Liver (tissue), 9 donors: ENCODE data around the gene UBE2D2. TPM values are rescaled to one million over a fixed set of nuclear protein-coding genes. Genes with fewer than 3 reads are reported as not detected.

Source experiments
- DNase-seq: peaks from one replicate; pipeline ENCODE4 v3.0.0-alpha.2; 2017; ENCODE audit warnings: low spot score
- H3K27ac ChIP-seq, 2 donors: one replicate each; pipeline ENCODE4 v1.7.0; 2013; ENCODE audit warnings: inconsistent platforms in 2 of 2, low read length in 2 of 2, control low read depth in 1 of 2, low read depth in 1 of 2, mild to moderate bottlenecking in 1 of 2
- H3K27me3 ChIP-seq, 4 donors: one replicate each; pipeline versions ENCODE4 v1.6.1 to v1.7.0; 2013; ENCODE audit warnings: low read length in 3 of 4, inconsistent platforms in 1 of 4, mild to moderate bottlenecking in 1 of 4, moderate library complexity in 1 of 4; ENCODE audit not compliant: control insufficient read depth in 4 of 4, insufficient read depth in 4 of 4
- H3K36me3 ChIP-seq, 4 donors: one replicate each; pipeline versions ENCODE4 v1.6.1 to v1.7.0; 2013; ENCODE audit warnings: low read length in 3 of 4, mild to moderate bottlenecking in 3 of 4, low read depth in 1 of 4, moderate library complexity in 1 of 4; ENCODE audit not compliant: control insufficient read depth in 4 of 4, insufficient read depth in 3 of 4
- H3K4me1 ChIP-seq, 4 donors: one replicate each; pipeline versions ENCODE4 v1.6.1 to v1.7.0; 2013; ENCODE audit warnings: low read length in 3 of 4, mild to moderate bottlenecking in 3 of 4, moderate library complexity in 1 of 4; ENCODE audit not compliant: control insufficient read depth in 4 of 4, insufficient read depth in 4 of 4
- H3K4me3 ChIP-seq, 3 donors: one replicate each; pipeline versions ENCODE4 v1.6.1 to v1.7.0; 2013; ENCODE audit warnings: low read length in 3 of 3, control low read depth in 1 of 3, low read depth in 1 of 3, mild to moderate bottlenecking in 1 of 3
- H3K9ac ChIP-seq, 2 donors: one replicate each; pipeline ENCODE4 v1.7.0; 2013; ENCODE audit warnings: low read length in 2 of 2, mild to moderate bottlenecking in 2 of 2, moderate library complexity in 2 of 2, control low read depth in 1 of 2, low read depth in 1 of 2
- H3K9me3 ChIP-seq, 4 donors: one replicate each; pipeline versions ENCODE4 v1.6.1 to v1.7.0; 2013; ENCODE audit warnings: low read length in 3 of 4; ENCODE audit not compliant: control insufficient read depth in 4 of 4
- EGR1 ChIP-seq, 2 donors: IDR thresholded peaks; 2 replicates each; pipeline ENCODE4 v1.6.1; 2016 to 2018; ENCODE audit warnings: antibody characterized with exemption in 2 of 2, low read depth in 2 of 2
- FOXA1 ChIP-seq: IDR thresholded peaks from 2 replicates; pipeline ENCODE4 v1.6.1; 2016; ENCODE audit warnings: antibody characterized with exemption
- FOXA2 ChIP-seq: IDR thresholded peaks from 2 replicates; pipeline ENCODE4 v1.6.1; 2016; ENCODE audit warnings: antibody characterized with exemption
- GABPA ChIP-seq, 2 donors: IDR thresholded peaks in 1 of 2; conservative IDR thresholded peaks in 1 of 2; 2 replicates each; pipeline ENCODE4 v1.6.1; 2016; ENCODE audit warnings: antibody characterized with exemption in 2 of 2, mild to moderate bottlenecking in 1 of 2, moderate library complexity in 1 of 2
- HNF4A ChIP-seq, 2 donors: conservative IDR thresholded peaks; 2 replicates each; pipeline ENCODE4 v1.6.1; 2016; ENCODE audit warnings: antibody characterized with exemption in 2 of 2, mild to moderate bottlenecking in 2 of 2
- HNF4G ChIP-seq: IDR thresholded peaks from 2 replicates; pipeline ENCODE4 v1.6.1; 2016; ENCODE audit warnings: antibody characterized with exemption
- JUND ChIP-seq, 2 donors: IDR thresholded peaks; 2 replicates each; pipeline ENCODE4 v1.6.1; 2016; ENCODE audit warnings: antibody characterized with exemption in 2 of 2
- NR2F2 ChIP-seq: IDR thresholded peaks from 2 replicates; pipeline ENCODE4 v1.6.1; 2016; ENCODE audit warnings: antibody characterized with exemption
- RAD21 ChIP-seq, 2 donors: IDR thresholded peaks; 2 replicates each; pipeline ENCODE4 v1.6.1; 2016; ENCODE audit warnings: antibody characterized with exemption in 2 of 2, mild to moderate bottlenecking in 2 of 2
- RXRA ChIP-seq, 2 donors: IDR thresholded peaks; 2 replicates each; pipeline ENCODE4 v1.6.1; 2017 to 2018; ENCODE audit warnings: antibody characterized with exemption in 2 of 2, mild to moderate bottlenecking in 1 of 2
- SP1 ChIP-seq: IDR thresholded peaks from 2 replicates; pipeline ENCODE4 v1.6.1; 2018; ENCODE audit warnings: antibody characterized with exemption, mild to moderate bottlenecking
- TAF1 ChIP-seq: conservative IDR thresholded peaks from 2 replicates; pipeline ENCODE4 v1.6.1; 2016; ENCODE audit warnings: antibody characterized with exemption, mild to moderate bottlenecking
- YY1 ChIP-seq: IDR thresholded peaks from 2 replicates; pipeline ENCODE4 v1.6.1; 2016; ENCODE audit warnings: antibody characterized with exemption, mild to moderate bottlenecking
- WGBS: extraction: QIAGEN DNeasy Blood & Tissue Kit; methylation state at CpG from one replicate; pipeline ENCODE4 v1.1.7; 2013; 5-methylcytosine and 5-hydroxymethylcytosine counted together
- polyA plus RNA-seq, 2 donors: library from polyadenylated mRNA; stranded (reverse) in 1 of 2; unstranded in 1 of 2; fragments of 200-250 nt in 1 of 2; fragments of >200 nt in 1 of 2; fragmentation: Nextera tagmentation in 1 of 2; extraction: Ambion mirVana in 1 of 2; gene quantifications; one replicate each; pipeline versions ENCODE4 v1.2.1 to v1.2.3, GENCODE V29; 2013 to 2015
- total RNA-seq, 2 donors: library from RNA; depleted of rRNA; stranded (reverse); fragments of >200 nt; gene quantifications; one replicate each; pipeline ENCODE4 v1.2.3, GENCODE V29; 2014
- TF ChIP-seq, protein P1 (sequence below): IDR thresholded peaks from 2 replicates; pipeline ENCODE4 v1.6.1; 2016; ENCODE audit warnings: antibody characterized with exemption
- TF ChIP-seq, protein P2 (sequence below): IDR thresholded peaks from 2 replicates; pipeline ENCODE4 v1.6.1; 2016; ENCODE audit warnings: antibody characterized with exemption, mild to moderate bottlenecking
- TF ChIP-seq, protein P3 (sequence below): IDR thresholded peaks from 2 replicates; pipeline ENCODE4 v1.6.1; 2016; ENCODE audit warnings: antibody characterized with exemption
- TF ChIP-seq, protein P4 (sequence below): fragments of 150-350 bp; IDR thresholded peaks from 2 replicates; pipeline ENCODE4 v1.5.1; 2017; ENCODE audit warnings: improper control_type of control experiment, low read depth, low read length; ENCODE audit not compliant: missing input control
- TF ChIP-seq, protein P5 (sequence below): IDR thresholded peaks from 2 replicates; pipeline ENCODE4 v1.6.1; 2016; ENCODE audit warnings: antibody characterized with exemption
- donor health status: healthy.
- donor health status: healthy.
- donor health status: healthy.
- donor health status: healthy.
- donor health status: healthy.

UBE2D2 gene
- total and polyA plus RNA-seq, 4 donors, result 17.0 to 53.6 (median 41.4) TPM

DNA sequence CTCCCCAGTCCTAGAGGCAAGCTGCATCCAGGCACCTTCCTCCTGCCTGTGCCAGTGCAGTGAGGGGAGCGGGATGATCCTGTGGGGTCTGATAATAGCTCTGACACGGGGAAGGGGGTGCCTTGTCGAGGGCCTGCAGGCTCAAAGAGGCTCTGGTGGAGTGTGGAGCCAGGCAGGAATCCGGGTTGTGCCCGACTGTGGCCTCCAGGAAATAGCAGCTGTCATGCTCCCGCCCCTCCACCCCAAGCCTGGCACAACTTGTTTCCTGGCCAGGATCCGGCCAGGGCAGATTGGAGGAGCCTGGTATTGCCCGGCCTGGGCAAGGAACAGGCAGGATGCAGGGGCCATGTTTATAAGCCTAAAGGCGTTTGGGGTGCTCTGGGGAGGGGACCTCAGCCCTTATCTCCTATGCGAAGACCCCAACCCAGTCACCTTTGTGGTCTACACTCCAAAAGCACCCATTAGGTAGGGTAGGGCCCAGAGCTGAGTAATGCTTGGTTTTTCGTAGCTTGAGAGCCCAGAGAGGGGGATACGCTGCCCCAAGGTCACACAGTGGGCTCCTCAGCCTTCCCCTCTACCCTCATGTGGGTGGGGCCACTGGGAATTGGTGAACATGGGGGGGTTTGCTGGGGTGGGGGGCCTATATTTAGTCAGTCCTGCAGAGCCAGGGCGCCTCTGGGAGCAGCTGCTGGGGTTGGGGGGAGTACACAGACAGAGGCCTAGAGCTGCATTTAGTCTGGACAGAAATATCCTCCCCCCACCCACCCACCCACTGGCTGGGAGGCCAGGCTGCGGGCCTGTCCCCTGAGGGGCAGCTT lies 99.2 kb downstream of the UBE2D2 start:
- Histone ChIP-seq H3K9ac (no peak overlapping the region), H3K9me3 (no peaks in the 10 kb centered on the region), H3K27ac (peak overlapping the region; percentile 75 to 77), H3K27me3 (no peaks in the 10 kb centered on the region), H3K4me3 (no peak overlapping the region), H3K36me3 (no peaks in the 10 kb centered on the region), H3K4me1 (peaks cover 76 to 95% (median 87%) of the 10 kb centered on the region in 4 donors)
- WGBS, result 37% methylated on average over 14 of the region's 14 CpGs
- DNase-seq, result no peak
- TF ChIP-seq FOXA2, result no peak
- TF ChIP-seq, protein P1, sequence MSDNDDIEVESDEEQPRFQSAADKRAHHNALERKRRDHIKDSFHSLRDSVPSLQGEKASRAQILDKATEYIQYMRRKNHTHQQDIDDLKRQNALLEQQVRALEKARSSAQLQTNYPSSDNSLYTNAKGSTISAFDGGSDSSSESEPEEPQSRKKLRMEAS, result peak; percentile 60
- no peak for TF ChIP-seq TAF1
- no peak for TF ChIP-seq JUND (IDR thresholded peaks at IDR 0.05)
- TF ChIP-seq, protein P2, sequence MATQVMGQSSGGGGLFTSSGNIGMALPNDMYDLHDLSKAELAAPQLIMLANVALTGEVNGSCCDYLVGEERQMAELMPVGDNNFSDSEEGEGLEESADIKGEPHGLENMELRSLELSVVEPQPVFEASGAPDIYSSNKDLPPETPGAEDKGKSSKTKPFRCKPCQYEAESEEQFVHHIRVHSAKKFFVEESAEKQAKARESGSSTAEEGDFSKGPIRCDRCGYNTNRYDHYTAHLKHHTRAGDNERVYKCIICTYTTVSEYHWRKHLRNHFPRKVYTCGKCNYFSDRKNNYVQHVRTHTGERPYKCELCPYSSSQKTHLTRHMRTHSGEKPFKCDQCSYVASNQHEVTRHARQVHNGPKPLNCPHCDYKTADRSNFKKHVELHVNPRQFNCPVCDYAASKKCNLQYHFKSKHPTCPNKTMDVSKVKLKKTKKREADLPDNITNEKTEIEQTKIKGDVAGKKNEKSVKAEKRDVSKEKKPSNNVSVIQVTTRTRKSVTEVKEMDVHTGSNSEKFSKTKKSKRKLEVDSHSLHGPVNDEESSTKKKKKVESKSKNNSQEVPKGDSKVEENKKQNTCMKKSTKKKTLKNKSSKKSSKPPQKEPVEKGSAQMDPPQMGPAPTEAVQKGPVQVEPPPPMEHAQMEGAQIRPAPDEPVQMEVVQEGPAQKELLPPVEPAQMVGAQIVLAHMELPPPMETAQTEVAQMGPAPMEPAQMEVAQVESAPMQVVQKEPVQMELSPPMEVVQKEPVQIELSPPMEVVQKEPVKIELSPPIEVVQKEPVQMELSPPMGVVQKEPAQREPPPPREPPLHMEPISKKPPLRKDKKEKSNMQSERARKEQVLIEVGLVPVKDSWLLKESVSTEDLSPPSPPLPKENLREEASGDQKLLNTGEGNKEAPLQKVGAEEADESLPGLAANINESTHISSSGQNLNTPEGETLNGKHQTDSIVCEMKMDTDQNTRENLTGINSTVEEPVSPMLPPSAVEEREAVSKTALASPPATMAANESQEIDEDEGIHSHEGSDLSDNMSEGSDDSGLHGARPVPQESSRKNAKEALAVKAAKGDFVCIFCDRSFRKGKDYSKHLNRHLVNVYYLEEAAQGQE, result no peak
- no peak for TF ChIP-seq HNF4G
- TF ChIP-seq RXRA (IDR thresholded peaks at IDR 0.05), result peak; percentile 40 to 73
- peak in 1 of 2 donors; percentile 53 for TF ChIP-seq GABPA (IDR thresholded peaks at IDR 0.05 in 1 of 2, conservative IDR thresholded peaks at IDR 0.05 in 1 of 2)
- TF ChIP-seq, protein P3, sequence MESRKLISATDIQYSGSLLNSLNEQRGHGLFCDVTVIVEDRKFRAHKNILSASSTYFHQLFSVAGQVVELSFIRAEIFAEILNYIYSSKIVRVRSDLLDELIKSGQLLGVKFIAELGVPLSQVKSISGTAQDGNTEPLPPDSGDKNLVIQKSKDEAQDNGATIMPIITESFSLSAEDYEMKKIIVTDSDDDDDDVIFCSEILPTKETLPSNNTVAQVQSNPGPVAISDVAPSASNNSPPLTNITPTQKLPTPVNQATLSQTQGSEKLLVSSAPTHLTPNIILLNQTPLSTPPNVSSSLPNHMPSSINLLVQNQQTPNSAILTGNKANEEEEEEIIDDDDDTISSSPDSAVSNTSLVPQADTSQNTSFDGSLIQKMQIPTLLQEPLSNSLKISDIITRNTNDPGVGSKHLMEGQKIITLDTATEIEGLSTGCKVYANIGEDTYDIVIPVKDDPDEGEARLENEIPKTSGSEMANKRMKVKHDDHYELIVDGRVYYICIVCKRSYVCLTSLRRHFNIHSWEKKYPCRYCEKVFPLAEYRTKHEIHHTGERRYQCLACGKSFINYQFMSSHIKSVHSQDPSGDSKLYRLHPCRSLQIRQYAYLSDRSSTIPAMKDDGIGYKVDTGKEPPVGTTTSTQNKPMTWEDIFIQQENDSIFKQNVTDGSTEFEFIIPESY, result peak; percentile 25
- TF ChIP-seq, protein P4, sequence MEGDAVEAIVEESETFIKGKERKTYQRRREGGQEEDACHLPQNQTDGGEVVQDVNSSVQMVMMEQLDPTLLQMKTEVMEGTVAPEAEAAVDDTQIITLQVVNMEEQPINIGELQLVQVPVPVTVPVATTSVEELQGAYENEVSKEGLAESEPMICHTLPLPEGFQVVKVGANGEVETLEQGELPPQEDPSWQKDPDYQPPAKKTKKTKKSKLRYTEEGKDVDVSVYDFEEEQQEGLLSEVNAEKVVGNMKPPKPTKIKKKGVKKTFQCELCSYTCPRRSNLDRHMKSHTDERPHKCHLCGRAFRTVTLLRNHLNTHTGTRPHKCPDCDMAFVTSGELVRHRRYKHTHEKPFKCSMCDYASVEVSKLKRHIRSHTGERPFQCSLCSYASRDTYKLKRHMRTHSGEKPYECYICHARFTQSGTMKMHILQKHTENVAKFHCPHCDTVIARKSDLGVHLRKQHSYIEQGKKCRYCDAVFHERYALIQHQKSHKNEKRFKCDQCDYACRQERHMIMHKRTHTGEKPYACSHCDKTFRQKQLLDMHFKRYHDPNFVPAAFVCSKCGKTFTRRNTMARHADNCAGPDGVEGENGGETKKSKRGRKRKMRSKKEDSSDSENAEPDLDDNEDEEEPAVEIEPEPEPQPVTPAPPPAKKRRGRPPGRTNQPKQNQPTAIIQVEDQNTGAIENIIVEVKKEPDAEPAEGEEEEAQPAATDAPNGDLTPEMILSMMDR, result no peak
- TF ChIP-seq HNF4A (conservative IDR thresholded peaks at IDR 0.05), result peak; percentile 25 to 59
- TF ChIP-seq RAD21 (IDR thresholded peaks at IDR 0.05), result peak; percentile 11 to 53
- no peak for TF ChIP-seq FOXA1
- peak; percentile 59 for TF ChIP-seq YY1
- peak; percentile 50 for TF ChIP-seq SP1
- TF ChIP-seq, protein P5, sequence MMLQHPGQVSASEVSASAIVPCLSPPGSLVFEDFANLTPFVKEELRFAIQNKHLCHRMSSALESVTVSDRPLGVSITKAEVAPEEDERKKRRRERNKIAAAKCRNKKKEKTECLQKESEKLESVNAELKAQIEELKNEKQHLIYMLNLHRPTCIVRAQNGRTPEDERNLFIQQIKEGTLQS, result no peak
- peak; percentile 53 for TF ChIP-seq NR2F2
- no peak for TF ChIP-seq EGR1 (IDR thresholded peaks at IDR 0.05; ENCODE audit: low read depth in 2 of 2)
